Peyer's patch (tissue), 4 donors: ENCODE data around the gene ITGAE.

ENCODE experiments used
- CTCF ChIP-seq, 6 experiments: fragments of 450-650 bp in 4 of 6; fragments of 200-600 bp in 2 of 6; sonication (generic) in 1 of 6; IDR thresholded peaks; one replicate each; pipeline ENCODE4 v1.5.1; 2017 to 2019; ENCODE audit warnings: antibody characterized with exemption in 6 of 6, mild to moderate bottlenecking in 3 of 6, moderate library complexity in 1 of 6
- POLR2A ChIP-seq, 2 donors: fragments of 450-650 bp; IDR thresholded peaks; one replicate each; pipeline ENCODE4 v1.5.1; 2017; ENCODE audit warnings: antibody characterized with exemption in 2 of 2, mild to moderate bottlenecking in 2 of 2, moderate library complexity in 2 of 2

- no peak for TF ChIP-seq CTCF (IDR thresholded peaks at IDR 0.05)
- no peak for TF ChIP-seq POLR2A (IDR thresholded peaks at IDR 0.05)
These were observed 39.7 kb downstream of the ITGAE start for GRCh38 chr17:3761036-3761917.
